SK-N-SH treated with all-trans-retinoic acid at 6 μM for 48 hours (cell line): Measurements from ENCODE around the gene INCA1.

Source experiments
- CSDC2 ChIP-seq: fragments of 250-450 bp; sonication (Bioruptor Pico); IDR thresholded peaks from 2 replicates; pipeline ENCODE4 v1.5.0; 2020; ENCODE audit warnings: mild to moderate bottlenecking, moderate library complexity
- ESRRG ChIP-seq: fragments of 250-450 bp; sonication (Bioruptor Pico); IDR thresholded peaks from 2 replicates; pipeline ENCODE4 v1.6.1; 2021; ENCODE audit warnings: mild to moderate bottlenecking
- ISL1 ChIP-seq: fragments of 250-450 bp; sonication (Bioruptor Pico); IDR thresholded peaks from 2 replicates; pipeline ENCODE4 v2.1.2; 2022; ENCODE audit warnings: mild to moderate bottlenecking, moderate library complexity
- PPARA ChIP-seq: fragments of 250-450 bp; sonication (Bioruptor Pico); IDR thresholded peaks from 2 replicates; pipeline ENCODE4 v1.5.0; 2020; ENCODE audit warnings: mild to moderate bottlenecking, borderline replicate concordance
- RARB ChIP-seq: fragments of 250-450 bp; sonication (Bioruptor Pico); IDR thresholded peaks from 2 replicates; pipeline ENCODE4 v1.8.0; 2021; ENCODE audit warnings: mild to moderate bottlenecking, moderate library complexity
- SNAI2 ChIP-seq: fragments of 250-450 bp; sonication (Bioruptor Pico); IDR thresholded peaks from 2 replicates; pipeline ENCODE4 v1.5.0; 2020; ENCODE audit warnings: mild to moderate bottlenecking, moderate library complexity
- TCF4 ChIP-seq: fragments of 250-450 bp; sonication (Bioruptor Pico); IDR thresholded peaks from 2 replicates; pipeline ENCODE4 v1.8.0; 2021; ENCODE audit warnings: mild to moderate bottlenecking, moderate library complexity, borderline replicate concordance
- ZFP3 ChIP-seq: fragments of 250-450 bp; sonication (Bioruptor Pico); IDR thresholded peaks from 2 replicates; pipeline ENCODE4 v1.5.0; 2020; ENCODE audit warnings: mild to moderate bottlenecking, moderate library complexity
- ZFP30 ChIP-seq: fragments of 450-650 bp; formaldehyde crosslinking; IDR thresholded peaks from 2 replicates; pipeline ENCODE4 v1.5.0; 2022; ENCODE audit warnings: mild to moderate bottlenecking, moderate library complexity
- ZNF565 ChIP-seq: fragments of 450-650 bp; formaldehyde crosslinking; conservative IDR thresholded peaks from 2 replicates; pipeline ENCODE4 v1.5.0; 2020; ENCODE audit warnings: low read depth, mild to moderate bottlenecking, moderate library complexity
- ZNF8 ChIP-seq: fragments of 450-650 bp; formaldehyde crosslinking; IDR thresholded peaks from 2 replicates; pipeline ENCODE4 v1.5.0; 2020; ENCODE audit warnings: mild to moderate bottlenecking, moderate library complexity
- TF ChIP-seq, protein P1 (sequence below): fragments of 250-450 bp; sonication (Bioruptor Pico); IDR thresholded peaks from 2 replicates; pipeline ENCODE4 v1.5.0; 2020; ENCODE audit warnings: mild to moderate bottlenecking, moderate library complexity
- TF ChIP-seq, protein P2 (sequence below): fragments of 250-450 bp; sonication (Bioruptor Pico); IDR thresholded peaks from 2 replicates; pipeline ENCODE4 v1.8.0; 2020; ENCODE audit warnings: mild to moderate bottlenecking, moderate library complexity, borderline replicate concordance

DNA sequence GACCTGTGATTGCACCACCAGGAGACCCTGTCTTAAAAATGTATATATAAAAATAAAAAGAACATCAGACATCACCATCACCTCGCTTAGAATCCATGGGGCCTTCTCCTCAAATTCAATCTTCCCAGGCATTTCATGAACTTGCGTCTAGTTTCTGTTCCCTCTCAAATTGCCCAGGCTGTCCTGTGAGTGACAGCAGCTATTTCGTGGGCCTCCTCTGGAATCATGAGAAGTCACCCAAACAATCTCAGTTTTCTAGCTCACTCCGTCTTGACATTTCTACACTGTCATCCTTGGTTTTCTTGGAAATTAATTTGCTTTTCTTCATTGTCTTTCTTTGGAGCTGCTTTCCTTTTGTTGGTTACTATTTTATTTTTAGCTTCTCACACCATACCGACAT is 30.6 kb upstream of the INCA1 start:
- TF ChIP-seq, protein P1, sequence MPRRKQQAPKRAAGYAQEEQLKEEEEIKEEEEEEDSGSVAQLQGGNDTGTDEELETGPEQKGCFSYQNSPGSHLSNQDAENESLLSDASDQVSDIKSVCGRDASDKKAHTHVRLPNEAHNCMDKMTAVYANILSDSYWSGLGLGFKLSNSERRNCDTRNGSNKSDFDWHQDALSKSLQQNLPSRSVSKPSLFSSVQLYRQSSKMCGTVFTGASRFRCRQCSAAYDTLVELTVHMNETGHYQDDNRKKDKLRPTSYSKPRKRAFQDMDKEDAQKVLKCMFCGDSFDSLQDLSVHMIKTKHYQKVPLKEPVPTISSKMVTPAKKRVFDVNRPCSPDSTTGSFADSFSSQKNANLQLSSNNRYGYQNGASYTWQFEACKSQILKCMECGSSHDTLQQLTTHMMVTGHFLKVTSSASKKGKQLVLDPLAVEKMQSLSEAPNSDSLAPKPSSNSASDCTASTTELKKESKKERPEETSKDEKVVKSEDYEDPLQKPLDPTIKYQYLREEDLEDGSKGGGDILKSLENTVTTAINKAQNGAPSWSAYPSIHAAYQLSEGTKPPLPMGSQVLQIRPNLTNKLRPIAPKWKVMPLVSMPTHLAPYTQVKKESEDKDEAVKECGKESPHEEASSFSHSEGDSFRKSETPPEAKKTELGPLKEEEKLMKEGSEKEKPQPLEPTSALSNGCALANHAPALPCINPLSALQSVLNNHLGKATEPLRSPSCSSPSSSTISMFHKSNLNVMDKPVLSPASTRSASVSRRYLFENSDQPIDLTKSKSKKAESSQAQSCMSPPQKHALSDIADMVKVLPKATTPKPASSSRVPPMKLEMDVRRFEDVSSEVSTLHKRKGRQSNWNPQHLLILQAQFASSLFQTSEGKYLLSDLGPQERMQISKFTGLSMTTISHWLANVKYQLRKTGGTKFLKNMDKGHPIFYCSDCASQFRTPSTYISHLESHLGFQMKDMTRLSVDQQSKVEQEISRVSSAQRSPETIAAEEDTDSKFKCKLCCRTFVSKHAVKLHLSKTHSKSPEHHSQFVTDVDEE = no peak
- TF ChIP-seq ZNF565 (CRISPR knock-in tag) (no peak), ESRRG (CRISPR knock-in tag) (no peak), SNAI2 (no peak), ZFP3 (CRISPR knock-in tag) (no peak), ZNF8 (CRISPR knock-in tag) (no peak), ZFP30 (CRISPR knock-in tag) (no peak), CSDC2 (CRISPR knock-in tag) (no peak), RARB (CRISPR knock-in tag) (no peak), ISL1 (no peak), PPARA (CRISPR knock-in tag) (no peak), TCF4 (CRISPR knock-in tag) (no peak)
- TF ChIP-seq, protein P2, sequence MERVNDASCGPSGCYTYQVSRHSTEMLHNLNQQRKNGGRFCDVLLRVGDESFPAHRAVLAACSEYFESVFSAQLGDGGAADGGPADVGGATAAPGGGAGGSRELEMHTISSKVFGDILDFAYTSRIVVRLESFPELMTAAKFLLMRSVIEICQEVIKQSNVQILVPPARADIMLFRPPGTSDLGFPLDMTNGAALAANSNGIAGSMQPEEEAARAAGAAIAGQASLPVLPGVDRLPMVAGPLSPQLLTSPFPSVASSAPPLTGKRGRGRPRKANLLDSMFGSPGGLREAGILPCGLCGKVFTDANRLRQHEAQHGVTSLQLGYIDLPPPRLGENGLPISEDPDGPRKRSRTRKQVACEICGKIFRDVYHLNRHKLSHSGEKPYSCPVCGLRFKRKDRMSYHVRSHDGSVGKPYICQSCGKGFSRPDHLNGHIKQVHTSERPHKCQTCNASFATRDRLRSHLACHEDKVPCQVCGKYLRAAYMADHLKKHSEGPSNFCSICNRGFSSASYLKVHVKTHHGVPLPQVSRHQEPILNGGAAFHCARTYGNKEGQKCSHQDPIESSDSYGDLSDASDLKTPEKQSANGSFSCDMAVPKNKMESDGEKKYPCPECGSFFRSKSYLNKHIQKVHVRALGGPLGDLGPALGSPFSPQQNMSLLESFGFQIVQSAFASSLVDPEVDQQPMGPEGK (CRISPR knock-in tag) = no peak
